Stimulated activated CD8-positive, alpha-beta memory T cell treated with anti-CD3 and anti-CD28 coated beads, Interleukin-4, amount 100 ng/mL, for 48 hours (primary cell): Measurements from ENCODE around the gene MOGAT3.

Source experiments
- DNase-seq: peaks from one replicate; pipeline ENCODE4 v3.0.0-alpha.2; 2020

The MOGAT3 gene

DNA sequence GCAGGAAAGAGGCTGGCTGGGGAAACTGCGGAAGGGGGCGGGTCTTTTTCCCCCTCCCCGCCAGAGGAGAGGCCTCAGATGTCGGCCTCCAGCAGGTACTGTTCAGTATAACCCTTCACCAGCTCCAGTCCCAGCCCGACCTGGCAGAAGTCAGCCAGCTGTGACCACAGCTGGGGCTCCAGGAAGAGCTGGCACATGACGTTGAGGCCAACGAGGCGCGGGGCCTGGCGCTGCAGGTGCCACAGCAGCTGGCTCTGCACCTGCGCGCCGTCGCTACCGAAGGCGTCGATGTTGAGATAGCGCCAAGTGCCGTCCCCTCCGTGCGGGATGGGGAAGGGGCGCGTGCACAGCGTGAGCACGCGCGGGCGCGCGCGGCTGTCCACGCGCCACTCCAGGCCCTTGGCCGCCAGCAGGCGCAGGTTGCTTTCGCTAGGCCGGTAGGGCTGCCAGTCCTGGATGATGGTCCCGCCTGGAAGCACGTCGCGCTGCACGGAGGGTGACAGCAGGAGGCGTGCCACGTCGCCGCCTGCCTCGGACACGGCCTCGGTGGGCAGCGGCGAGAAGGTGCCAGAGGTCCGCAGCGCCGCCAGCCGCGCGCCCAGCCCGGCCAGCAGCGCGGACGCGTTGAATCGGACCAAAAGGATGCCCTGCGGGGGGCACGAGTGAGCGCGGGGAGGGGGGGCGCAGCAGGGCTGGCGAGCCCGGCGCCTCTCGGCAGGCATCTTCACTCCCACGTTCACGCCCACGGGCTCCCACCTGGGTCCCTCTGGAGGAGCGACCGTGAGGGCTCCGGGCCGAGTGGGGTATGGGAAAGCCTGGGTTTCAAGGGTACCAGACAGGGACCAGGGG lies 28.6 kb downstream of the MOGAT3 start:
- peak; percentile 29 for DNase-seq

DNA sequence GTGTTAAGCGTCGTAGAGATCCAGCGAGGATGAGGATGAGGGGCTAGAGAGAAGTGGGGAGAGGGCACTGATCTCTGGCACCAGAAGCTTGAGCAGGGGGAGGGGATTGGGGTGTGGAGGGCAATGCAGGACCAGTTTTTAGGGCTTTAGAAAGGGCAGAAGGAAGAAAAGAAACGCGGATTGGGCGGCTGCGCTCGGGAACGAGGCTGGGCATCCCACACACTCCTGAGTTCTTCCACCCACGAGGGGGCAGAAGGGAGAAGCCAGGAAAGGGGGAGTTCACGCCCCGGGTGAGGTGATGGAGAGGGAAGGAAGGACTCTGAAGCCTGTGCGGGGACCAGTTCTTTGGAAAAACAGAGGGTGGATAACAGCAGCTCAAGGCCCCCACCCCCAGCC lies 29.4 kb downstream of the MOGAT3 start:
- DNase-seq: peak; percentile 26

DNA sequence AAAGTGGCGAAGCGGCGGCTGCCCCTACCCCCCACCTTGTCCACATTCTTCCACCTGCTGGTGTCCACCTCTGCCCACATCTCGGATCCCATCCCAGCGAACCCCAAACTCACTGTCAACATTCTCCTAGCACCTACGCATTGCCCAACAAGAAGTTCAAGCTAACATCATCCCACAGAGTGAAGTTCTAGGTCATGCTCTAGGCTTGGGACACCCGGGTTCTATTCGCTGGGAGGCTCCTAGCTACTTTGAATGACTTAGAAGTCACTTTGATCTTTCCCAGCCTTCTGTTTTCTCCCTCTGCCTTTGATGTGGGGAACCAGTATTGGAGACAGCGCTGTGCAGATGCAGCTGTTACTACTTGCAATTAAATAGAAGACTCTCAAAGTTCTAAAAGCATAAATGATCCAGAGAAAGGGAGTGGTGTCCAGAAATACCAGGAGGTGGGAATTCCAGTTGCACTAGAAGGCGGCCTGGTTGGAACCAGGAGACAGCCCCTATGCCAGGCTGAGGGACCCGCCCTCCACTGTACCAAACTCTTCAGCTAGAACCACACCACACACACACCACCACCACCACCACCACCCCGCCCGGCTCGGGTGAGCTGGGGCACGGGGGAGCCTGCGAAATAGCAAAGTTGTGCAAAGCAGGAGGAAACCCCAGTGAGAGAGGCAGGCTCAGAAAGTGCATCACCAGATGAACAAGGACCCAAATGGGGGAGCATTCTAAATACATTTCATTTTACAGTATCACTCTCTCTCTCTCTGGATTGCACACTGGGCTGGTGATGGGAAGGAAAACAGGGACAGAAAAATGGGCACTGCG lies 30.0 kb downstream of the MOGAT3 start:
- DNase-seq: peak; percentile 26

DNA sequence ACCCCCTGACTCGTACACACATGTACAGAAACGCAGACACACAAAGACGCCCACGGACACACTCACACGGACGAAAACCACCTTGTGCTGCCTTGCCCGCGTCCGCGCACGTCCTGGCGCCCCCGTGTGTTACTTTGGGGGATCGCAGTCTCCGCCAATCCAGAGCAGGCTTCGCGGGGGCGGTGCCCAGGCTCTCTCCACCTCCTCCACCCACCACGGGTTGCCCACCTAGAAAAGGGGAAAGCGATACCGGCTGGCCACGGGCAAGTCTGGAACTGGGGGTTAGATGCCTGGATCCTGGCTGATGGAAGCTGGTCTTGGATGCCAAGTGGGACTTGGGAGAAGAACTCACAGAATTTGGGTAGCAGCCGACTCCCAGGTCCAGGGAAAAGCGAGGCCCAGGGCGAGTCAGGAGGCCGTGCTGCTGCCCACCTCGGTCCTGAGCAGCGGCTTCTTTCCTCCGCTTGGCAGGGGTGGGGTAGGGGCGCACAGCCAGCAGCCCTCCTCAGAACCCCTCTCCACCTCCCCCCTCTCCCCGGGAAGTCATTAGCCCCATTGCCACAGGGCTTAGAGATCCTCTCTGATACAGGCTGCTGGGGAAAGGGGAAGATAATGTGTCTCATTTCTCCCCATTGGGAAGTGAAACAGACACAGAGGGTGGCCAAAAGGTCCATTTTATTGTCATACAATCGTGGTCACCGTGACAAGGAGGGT lies 30.8 kb downstream of the MOGAT3 start:
- peak; percentile 94 for DNase-seq

DNA sequence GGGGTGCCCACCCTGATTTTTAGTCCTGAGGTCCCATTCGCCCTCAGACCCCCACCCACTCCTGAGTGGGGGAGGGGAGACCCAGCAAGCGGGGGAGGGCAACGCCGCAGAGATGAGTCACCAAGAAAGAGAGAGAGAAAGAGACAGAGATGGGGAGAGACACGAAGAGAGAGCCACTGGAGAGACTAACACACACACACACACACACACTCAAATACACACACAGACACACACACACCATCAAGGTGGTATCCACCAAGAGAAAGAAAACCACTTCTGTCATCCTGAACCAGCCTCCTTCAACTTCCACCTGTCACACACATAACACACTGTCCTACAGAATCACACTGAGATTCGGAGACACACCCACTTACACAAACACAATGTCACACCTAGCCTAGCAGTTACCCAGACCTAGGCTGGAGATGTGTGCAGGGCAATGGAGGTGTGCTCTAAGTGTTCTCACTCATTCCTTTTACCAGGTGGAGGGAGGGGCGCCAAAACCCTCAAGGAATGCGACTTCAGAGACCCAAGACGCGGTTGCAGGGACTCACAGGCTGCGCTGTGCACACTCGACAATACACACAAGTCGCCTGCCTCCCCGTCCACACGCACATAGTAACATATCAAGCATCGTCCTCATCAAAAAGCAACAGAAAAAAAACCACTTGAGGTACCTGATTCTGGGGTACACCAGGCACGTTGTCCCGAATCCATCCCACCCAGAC lies 31.6 kb downstream of the MOGAT3 start:
- DNase-seq: peak; percentile 28

DNA sequence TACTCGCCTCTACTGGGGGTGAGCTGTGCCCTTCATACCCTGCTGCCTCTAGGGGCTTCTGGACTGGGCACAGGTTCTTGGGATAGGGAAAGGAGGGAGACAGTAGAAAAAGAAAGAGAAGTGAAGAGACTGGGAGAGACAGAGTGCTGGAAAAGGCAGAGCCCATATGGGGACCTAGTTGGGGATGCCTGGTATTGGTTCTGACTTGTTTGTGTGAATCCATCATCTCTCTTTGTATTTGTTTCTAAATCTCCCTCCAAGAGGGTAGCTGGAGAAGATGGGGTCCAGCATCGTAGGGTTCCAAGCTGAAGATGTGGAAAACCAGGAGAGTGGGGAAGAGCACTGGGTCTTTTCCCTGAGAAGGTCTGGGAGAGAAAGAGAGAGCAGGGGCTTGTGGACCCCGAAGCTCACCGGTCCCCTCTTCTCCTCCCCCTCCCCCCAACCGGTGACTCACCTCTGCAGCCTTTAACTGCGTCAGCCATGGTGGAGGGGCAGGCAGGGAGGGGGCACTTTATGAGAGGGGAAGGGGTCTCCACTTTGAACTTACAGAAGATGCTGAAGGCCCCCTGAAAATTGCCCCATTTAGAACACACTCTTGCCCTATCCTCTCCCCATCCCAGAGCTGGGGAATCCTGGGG lies 32.3 kb downstream of the MOGAT3 start:
- peak; percentile 42 for DNase-seq

DNA sequence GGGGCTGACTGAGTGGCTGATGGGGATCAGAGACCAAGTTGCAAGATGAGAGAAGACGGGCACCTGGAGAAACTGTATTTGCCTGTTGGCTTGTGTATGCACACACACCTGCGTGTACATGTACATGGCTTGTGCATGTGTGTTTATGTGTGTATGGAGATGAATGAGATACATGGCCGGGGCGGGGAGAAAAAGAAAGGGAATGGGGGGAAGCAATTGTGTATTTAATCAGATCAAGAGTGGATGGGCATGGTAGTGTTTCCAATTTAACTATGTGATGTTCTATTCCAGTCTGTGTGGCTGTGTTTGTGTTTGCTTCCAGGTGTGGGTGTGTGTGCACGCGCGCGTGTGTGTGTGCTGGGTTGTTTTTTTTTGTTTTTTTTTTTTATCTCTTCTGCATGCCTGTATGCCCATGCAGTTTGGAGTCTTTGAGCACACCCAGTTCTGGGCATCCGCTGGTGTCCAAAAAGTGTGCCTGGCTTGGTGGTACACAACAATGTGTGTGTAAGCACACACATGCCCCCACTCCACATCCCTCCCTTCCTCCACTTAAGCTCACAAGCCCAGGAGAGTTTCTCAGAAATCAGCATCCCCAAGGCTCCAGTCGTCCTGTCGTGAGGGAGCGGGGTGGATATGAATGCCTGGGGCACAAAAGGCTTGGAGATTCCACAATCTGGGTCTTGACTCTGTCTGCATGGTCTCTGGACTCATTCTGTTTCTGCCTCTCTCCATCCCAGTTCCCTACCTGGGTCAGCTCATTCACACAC lies 33.0 kb downstream of the MOGAT3 start:
- DNase-seq: peak; percentile 25

DNA sequence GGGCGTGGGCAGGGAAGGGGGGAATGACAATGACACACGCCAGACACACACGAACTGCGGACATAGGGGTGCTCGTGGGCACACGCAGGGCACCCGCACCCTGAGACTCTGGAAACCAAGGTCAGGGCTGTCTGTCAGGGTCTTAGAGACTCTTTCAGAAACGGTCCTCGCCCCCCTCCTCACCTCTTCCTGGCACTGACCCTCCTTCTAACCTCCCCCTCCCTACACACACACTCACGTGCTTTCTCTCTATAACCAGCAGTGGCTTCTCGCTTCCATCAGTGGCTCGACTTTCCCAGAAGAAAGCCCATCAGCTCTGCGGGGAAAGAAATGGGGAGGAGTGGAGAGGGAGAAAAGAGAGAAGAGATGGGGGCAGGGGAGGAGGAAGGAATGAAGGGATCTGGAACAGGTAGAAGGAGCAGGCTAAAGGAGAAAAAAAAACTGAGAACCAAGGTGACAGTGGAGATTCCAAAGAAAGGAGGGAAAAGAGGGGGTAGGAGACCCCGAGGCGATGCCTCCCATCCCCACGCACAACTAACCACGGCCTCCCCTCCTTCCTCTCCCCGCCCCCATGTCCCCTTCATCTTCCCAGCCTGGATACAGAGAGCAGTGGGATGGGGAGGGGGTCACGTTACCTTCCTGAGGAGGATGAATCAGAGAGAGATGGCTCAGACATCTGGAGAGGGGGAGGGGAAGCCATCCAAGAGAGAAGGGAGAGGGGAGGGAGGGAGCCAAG lies 33.8 kb downstream of the MOGAT3 start:
- DNase-seq: no peak

DNA sequence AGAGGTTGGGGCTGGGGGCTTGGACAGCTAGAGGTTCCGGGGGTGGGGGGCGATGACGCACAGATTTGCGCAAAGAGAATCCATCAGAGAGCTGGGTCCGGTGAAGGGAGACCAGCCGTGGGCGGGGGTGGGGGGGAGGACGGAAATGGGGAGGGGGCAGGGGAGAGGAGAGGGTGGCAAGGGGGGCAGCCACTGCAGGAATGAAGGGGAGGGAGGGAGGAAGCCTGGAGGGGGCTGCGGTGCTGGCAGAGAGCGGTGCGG lies 34.3 kb downstream of the MOGAT3 start:
- DNase-seq: no peak

DNA sequence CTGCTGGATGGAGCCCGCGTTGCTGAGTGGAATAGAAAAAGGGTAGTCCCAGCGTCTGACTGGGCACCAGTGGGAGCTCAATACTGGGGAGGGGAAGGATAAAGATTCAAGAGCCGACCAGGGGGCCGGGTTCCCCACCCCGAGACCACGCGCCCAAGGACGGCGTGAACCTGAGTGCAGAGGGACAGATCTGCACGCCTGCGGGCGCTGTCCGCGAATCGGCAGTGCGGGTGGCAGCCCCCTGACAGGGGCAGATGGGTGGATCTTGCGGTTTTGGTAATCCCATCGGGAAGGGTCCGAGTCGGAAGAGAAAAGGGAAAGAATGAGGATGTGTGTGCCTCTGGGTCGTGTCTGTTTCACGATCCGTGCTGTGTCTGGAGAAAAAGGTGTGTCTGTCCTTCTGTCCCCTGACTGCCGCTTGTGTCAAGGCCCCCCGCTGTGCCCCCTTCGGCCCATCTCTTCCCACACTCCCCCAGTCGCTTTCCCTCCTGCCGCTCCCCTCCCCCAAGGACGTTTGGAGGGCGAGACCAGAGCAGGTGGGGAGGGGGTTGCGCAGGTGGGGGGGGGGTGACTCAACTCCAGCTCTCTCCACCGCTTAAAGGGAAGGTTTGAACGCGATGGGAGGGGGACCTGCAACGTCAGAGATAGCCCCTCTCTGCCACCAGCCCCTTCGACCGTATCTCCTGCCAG lies 34.7 kb downstream of the MOGAT3 start:
- no peak for DNase-seq

DNA sequence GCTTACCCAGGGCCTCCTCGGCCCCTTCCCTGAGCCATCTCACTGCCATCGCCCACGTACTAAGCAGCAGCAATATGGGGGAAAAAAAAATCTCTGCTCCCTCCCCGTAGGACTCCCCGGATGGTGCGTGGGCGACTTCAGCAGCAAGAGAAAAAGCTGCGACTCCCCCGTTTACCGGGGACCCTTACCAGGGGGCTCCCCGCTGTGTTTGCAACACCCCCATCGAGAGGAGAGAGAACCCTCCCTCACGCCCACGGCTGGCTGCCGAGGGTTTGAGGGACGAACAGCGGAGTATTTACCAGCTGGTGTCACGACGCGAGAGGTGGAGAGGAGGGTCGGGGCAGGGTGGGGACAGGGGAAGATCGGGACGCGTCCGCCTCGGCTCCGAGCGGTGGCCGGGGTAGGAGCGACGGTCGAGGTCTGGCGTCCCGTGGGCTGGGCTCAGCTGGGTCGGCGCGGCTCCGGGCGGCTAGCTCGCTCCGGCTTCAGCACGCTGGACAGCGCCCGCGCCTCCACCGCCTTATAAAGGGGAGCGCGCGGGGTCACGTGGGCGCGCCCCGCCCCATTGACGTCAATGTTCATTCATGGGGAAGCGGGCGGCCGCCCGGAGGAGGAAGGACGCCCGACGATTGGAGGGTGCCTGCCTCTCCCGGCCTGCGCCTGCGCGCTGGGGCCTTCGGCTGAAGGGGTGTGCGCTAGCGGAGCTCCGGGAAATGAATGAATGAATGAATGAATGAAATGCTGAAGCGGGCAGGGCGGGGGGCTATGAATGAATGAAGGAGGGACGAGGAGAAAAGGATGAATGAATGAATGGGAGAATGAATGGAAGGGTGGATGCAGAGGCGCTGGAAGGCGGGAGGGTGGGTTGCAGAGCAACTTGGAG lies 35.5 kb downstream of the MOGAT3 start, which contains the start of gene VGF:
VGF (minus strand) TSS at position 495 of the 883 bp plus-strand sequence. CDS start 726 bp downstream, outside the sequence.
- peak; percentile 97 for DNase-seq

DNA sequence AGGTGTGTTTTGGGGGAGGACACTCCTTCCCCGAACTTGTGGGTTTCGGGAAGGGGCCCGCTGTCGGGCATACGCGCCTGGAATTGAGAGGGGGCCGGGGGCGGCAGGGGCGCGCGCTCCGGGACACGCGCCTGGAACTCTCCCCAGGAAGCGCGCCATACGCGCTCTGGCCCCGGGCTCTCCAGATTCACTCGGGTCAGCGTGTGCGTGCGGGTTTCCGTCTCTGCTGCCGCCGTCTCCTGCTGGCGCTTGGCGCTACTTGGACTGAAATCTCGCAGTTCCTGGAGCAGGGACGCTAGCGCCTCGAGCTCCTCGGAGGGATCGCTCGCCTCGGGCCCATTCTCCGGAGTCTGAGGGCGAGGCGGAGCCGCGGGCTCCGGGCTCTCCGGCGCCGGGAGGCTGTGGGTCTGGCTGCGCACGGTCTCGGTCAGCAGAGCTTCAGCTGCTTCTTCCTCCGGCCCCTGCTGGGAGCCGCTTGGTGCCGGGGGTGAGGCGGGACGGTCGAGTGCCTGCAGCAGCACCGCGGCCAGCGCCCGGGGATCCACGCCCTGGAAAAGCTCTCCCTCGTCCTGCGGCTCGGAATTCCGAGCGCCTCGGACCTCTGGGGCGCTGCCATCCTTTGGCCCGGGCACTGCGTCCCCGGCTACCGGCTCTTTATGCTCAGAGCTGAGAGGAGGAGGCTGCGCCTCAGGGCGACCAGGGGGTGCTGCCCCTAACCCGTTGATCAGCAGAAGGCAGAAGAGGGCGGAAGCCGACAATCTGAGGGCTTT lies 36.6 kb downstream of the MOGAT3 start:
- DNase-seq: no peak

DNA sequence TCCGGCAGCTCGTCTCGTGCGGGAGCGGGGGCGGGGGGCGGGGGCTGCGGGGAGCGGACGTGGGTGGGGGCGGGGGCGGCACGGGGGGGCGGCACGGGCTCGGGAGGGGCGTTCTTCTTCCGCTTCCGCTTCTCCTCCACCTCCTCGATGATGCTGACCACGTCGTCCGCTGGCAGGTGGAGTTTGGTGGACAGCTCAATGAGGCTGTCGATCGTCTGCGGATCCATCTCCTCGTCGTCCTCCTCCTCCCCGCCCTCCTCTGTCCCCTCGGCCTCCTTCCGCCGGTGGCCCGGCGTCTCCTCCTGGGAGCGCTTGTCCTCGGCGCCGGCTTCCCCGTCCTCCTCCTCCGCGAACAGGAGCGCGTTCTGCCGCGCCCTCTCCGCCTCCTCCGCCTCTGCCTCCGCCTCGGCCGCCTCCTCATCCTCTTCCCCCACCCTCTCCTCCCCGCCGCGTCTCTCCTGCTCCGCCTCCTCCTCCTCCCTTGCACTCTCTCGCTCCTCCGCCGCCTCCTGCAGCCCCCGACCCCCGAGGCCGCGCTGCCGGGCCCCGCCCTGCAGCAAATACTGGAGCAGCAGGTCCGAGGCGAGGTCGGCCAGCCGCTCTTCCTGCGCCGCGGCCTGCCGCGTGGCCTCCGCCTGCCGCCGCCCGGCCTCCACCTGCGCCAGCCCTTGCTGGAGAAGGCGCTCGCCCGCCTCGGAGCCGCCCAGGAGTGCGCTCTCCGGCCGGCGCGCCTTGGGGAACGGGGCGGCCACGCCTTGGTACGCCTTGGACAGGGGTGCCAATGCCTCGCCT lies 37.4 kb downstream of the MOGAT3 start:
- DNase-seq: peak; percentile 29

DNA sequence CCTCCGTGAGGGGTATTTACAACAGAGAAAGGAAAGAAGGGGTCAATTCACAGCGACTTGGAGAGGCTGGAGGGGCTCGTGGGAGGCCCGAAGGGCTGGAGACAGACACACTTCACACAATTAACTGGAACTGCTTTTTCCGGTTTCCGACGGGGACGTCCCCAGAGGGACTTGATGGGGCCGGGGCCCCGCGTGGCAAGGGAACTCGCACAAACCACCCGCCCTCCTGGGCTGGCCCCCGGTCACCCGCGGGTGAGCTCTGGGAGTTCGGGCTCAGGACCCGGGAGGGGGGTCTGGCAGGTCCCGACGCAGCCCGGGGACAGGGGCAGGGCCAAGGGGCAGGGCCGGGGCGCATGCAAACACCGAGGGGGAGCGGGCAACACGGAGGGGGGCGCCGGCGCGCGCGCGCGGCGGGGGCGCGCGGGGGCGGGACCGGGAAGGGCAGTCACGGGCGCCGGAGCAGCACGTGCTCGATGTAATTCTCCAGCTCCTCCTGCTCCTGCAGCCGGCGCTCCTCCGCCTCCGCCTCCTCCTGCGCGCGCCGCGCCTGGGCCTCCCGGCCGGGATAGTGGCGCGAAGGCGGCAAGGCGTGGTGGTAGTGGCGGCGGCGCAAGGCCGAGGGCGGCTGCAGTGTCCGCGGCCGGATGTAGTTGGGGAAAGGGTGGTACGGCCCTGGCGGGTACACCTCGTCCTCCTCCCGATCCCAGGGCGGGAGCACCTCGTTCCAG lies 38.1 kb downstream of the MOGAT3 start:
- peak; percentile 40 for DNase-seq

DNA sequence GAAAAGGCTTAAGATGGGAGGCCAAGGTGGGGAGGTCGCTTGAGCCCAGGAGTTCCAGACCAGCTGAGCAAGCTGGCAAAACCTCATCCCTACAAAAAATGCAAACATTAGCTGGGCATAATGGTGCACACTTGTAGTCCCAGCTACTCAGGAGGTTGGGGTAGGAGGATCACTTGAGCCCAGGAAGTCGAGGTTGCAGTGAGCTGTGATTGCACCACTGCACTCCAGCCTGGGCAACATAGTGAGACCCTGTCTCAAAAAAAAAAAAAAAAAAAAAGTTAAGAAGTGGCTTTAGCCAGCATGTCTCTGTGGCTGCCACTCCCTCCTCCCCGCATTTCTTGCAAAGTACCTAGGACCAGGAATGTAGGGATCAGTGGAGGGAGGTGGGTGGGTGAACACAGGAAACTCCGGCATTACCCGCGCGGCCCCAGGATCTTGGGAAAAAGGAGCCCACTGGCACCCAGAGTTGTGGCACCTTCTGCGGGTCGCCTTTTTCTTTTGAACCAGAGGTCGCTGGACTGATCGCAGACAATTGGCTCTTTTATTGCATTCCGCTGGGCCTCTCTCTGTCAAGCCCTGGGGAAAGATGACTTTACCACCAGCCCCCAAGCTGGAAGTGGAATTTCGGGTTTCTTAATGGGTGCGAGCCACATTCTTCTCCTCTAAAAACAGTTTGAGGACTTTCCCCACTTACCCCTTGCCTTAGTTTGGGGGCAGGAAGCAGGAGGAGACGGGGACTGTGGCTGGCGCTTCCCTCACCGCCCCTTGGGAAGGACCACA lies 39.0 kb downstream of the MOGAT3 start:
- no peak for DNase-seq

DNA sequence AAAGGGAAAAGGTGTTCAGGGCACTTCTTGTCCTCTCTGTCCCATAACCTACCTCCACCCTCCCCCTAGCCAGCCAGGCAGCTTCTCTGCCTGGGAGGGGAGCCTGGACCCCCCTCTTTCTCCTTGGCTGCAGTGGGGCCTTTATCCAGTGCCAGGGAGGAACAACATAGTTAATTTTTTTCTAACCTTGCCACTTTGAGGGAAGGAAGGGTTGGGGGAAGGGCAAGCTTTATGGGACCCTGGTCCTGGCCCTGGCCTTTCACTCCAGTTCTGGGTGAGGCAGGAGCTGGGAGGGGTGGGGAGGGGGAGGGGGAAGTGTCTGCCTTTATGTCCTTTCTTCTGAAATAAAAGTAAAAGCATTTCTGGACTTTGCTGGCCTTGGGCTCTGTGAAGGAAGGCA lies 39.9 kb downstream of the MOGAT3 start:
- DNase-seq: no peak
